Measurements from ENCODE around the gene VSIR.

DNA sequence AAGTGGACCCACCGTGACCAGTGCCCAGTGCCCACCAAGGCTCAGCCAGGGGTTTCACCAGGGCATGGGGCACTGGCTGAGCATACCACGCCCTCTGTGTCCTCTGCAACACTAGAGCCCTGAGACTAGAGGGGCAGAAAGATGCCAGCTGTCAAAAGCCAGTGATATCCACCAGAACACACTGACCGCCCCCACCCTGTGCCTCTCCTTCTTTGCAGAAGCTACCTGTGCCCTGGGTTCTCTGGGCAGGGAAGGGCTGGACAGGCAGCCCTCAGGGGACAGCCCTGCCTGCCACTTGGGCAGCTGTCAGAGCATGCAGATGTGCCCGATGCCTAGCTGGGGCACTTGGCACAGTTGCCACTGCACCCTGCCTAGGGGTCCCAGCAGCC lies 494 bp downstream of the VSIR start:
- TF ChIP-seq, protein P1, sequence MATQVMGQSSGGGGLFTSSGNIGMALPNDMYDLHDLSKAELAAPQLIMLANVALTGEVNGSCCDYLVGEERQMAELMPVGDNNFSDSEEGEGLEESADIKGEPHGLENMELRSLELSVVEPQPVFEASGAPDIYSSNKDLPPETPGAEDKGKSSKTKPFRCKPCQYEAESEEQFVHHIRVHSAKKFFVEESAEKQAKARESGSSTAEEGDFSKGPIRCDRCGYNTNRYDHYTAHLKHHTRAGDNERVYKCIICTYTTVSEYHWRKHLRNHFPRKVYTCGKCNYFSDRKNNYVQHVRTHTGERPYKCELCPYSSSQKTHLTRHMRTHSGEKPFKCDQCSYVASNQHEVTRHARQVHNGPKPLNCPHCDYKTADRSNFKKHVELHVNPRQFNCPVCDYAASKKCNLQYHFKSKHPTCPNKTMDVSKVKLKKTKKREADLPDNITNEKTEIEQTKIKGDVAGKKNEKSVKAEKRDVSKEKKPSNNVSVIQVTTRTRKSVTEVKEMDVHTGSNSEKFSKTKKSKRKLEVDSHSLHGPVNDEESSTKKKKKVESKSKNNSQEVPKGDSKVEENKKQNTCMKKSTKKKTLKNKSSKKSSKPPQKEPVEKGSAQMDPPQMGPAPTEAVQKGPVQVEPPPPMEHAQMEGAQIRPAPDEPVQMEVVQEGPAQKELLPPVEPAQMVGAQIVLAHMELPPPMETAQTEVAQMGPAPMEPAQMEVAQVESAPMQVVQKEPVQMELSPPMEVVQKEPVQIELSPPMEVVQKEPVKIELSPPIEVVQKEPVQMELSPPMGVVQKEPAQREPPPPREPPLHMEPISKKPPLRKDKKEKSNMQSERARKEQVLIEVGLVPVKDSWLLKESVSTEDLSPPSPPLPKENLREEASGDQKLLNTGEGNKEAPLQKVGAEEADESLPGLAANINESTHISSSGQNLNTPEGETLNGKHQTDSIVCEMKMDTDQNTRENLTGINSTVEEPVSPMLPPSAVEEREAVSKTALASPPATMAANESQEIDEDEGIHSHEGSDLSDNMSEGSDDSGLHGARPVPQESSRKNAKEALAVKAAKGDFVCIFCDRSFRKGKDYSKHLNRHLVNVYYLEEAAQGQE (IDR thresholded peaks at IDR 0.05; ENCODE audit: low read depth, low read length) = no peak
- TF ChIP-seq JUND (IDR thresholded peaks at IDR 0.05; ENCODE audit: low read depth, low read length) = no peak
- no peak for TF ChIP-seq CHD4 (IDR thresholded peaks at IDR 0.05)
- TF ChIP-seq SUPT20H (IDR thresholded peaks at IDR 0.05; ENCODE audit: borderline replicate concordance, control insufficient read depth, low read depth, low read length) = no peak
- TF ChIP-seq FOXK2 (IDR thresholded peaks at IDR 0.05) = no peak
- TF ChIP-seq BHLHE40 (IDR thresholded peaks at IDR 0.05; ENCODE audit: borderline replicate concordance in 1 of 2, low read depth in 2 of 2, low read length in 1 of 2) = no peak
- no peak for TF ChIP-seq EZH2 (IDR thresholded peaks at IDR 0.05; ENCODE audit: borderline replicate concordance, control insufficient read depth, low read depth, low read length)
- TF ChIP-seq, protein P2, sequence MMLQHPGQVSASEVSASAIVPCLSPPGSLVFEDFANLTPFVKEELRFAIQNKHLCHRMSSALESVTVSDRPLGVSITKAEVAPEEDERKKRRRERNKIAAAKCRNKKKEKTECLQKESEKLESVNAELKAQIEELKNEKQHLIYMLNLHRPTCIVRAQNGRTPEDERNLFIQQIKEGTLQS (IDR thresholded peaks at IDR 0.05; ENCODE audit: borderline replicate concordance, extremely low read depth, low read depth, low read length) = no peak
- no peak for TF ChIP-seq POLR2A (IDR thresholded peaks at IDR 0.05; ENCODE audit: low read depth, low read length)
- TF ChIP-seq, protein P3, sequence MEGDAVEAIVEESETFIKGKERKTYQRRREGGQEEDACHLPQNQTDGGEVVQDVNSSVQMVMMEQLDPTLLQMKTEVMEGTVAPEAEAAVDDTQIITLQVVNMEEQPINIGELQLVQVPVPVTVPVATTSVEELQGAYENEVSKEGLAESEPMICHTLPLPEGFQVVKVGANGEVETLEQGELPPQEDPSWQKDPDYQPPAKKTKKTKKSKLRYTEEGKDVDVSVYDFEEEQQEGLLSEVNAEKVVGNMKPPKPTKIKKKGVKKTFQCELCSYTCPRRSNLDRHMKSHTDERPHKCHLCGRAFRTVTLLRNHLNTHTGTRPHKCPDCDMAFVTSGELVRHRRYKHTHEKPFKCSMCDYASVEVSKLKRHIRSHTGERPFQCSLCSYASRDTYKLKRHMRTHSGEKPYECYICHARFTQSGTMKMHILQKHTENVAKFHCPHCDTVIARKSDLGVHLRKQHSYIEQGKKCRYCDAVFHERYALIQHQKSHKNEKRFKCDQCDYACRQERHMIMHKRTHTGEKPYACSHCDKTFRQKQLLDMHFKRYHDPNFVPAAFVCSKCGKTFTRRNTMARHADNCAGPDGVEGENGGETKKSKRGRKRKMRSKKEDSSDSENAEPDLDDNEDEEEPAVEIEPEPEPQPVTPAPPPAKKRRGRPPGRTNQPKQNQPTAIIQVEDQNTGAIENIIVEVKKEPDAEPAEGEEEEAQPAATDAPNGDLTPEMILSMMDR (IDR thresholded peaks at IDR 0.05 in 2 of 3, conservative IDR thresholded peaks at IDR 0.05 in 1 of 3; ENCODE audit: control insufficient read depth in 2 of 3, extremely low read depth in 1 of 3, insufficient read depth in 1 of 3, low read depth in 3 of 3, low read length in 3 of 3) = no peak
- no peak for TF ChIP-seq SMAD5 (IDR thresholded peaks at IDR 0.05; ENCODE audit: low read depth)
- no peak for TF ChIP-seq SIX5 (IDR thresholded peaks at IDR 0.05; ENCODE audit: low read depth, low read length, severe bottlenecking)
- TF ChIP-seq HDAC2 (IDR thresholded peaks at IDR 0.05) = no peak
